GM18873 (cell line): ENCODE results near the gene C6orf47.

ENCODE experiments used
- ATAC-seq: cut with Tn5 transposase; IDR thresholded peaks from one replicate; pipeline ENCODE4 v1.9.1; 2021; ENCODE audit warnings: mild to moderate bottlenecking, moderate library complexity, moderate number of reproducible peaks; ENCODE audit not compliant: unreplicated experiment, low FRiP score

Gene C6orf47

GRCh38 chr6:31687860-31688693 is 27.5 kb upstream of the C6orf47 start:
- no peak for ATAC-seq

GRCh38 chr6:31687321-31687720 is 26.7 kb upstream of the C6orf47 start:
- ATAC-seq: no peak

- ATAC-seq: no peak
Observed at GRCh38 chr6:31686483-31686882, 25.9 kb upstream of the C6orf47 start.

- ATAC-seq: no peak
Observed at GRCh38 chr6:31683591-31683990, 23.0 kb upstream of the C6orf47 start.

GRCh38 chr6:31681135-31681671 is 20.6 kb upstream of the C6orf47 start:
- no peak for ATAC-seq

- ATAC-seq: no peak
Observed at GRCh38 chr6:31680226-31681134, 19.9 kb upstream of the C6orf47 start, which contains the start of gene LY6G5C. Gene LY6G5C (minus strand): TSS chr6:31681067. CDS start chr6:31680373, 694 bp downstream.

- ATAC-seq: no peak
Observed at GRCh38 chr6:31677955-31678354, 17.4 kb upstream of the C6orf47 start.

GRCh38 chr6:31676904-31677303 is 16.3 kb upstream of the C6orf47 start:
- ATAC-seq: no peak

- ATAC-seq: no peak
Observed at GRCh38 chr6:31676322-31676903, 15.8 kb upstream of the C6orf47 start.

- no peak for ATAC-seq
Observed at GRCh38 chr6:31669676-31670075, 9.1 kb upstream of the C6orf47 start, which contains the start of gene LY6G5B. Gene LY6G5B (plus strand): TSS chr6:31669976. CDS start chr6:31670951, 975 bp downstream.

- no peak for ATAC-seq
Observed at GRCh38 chr6:31666337-31666965, 5.9 kb upstream of the C6orf47 start.

GRCh38 chr6:31665501-31666336 is 5.1 kb upstream of the C6orf47 start, which contains the start of gene CSNK2B:
Gene CSNK2B (plus strand): TSS chr6:31666080. CDS start chr6:31666832, 752 bp downstream.
- ATAC-seq: peak; percentile 79

- ATAC-seq: no peak
Observed at GRCh38 chr6:31664790-31665500, 4.4 kb upstream of the C6orf47 start, which contains the start of gene GPANK1. Gene GPANK1 (minus strand): TSS chr6:31664997. CDS start chr6:31664478, 519 bp downstream.

GRCh38 chr6:31663961-31664789 is 3.6 kb upstream of the C6orf47 start:
- no peak for ATAC-seq

- no peak for ATAC-seq
Observed at GRCh38 chr6:31663126-31663960, 2.8 kb upstream of the C6orf47 start.

GRCh38 chr6:31662124-31662723 is 1.6 kb upstream of the C6orf47 start:
- ATAC-seq: no peak
